ENCODE measurements around the gene DENND6B.
A peak's percentile ranks its signal among the peaks of the same experiment; 100 is the strongest.
"Not testable (repeated sequence)": the region's sequence is repeated elsewhere in the genome, so short reads cannot be mapped to it uniquely, and the experiment has no call there.

The DENND6B gene

GRCh38 chr22:50326956-50327710 lies at the start of gene DENND6B:
DENND6B (minus strand) TSS chr22:50327012; CDS start chr22:50326988, 24 bp downstream.
- peak; percentile 90 for DNase-seq

GRCh38 chr22:50376085-50376651 lies 49.4 kb upstream of the DENND6B start:
- no peak for DNase-seq

GRCh38 chr22:50371101-50371648 lies 44.4 kb upstream of the DENND6B start:
- no peak for DNase-seq

- no peak for DNase-seq
Measured at GRCh38 chr22:50367778-50368500, 41.1 kb upstream of the DENND6B start.

- DNase-seq: not testable (repeated sequence)
Measured at GRCh38 chr22:50363803-50364194, 37.0 kb upstream of the DENND6B start.

GRCh38 chr22:50363166-50363802 lies 36.5 kb upstream of the DENND6B start:
- DNase-seq: no peak

GRCh38 chr22:50361688-50362087 lies 34.9 kb upstream of the DENND6B start:
- no peak for DNase-seq

GRCh38 chr22:50361222-50361621 lies 34.4 kb upstream of the DENND6B start:
- DNase-seq: no peak

- no peak for DNase-seq
Measured at GRCh38 chr22:50360578-50360977, 33.8 kb upstream of the DENND6B start.

GRCh38 chr22:50357756-50358155 lies 30.9 kb upstream of the DENND6B start:
- no peak for DNase-seq

- no peak for DNase-seq
Measured at GRCh38 chr22:50357222-50357621, 30.4 kb upstream of the DENND6B start.

- DNase-seq: no peak
Measured at GRCh38 chr22:50356186-50356585, 29.4 kb upstream of the DENND6B start.

GRCh38 chr22:50348058-50348457 lies 21.2 kb upstream of the DENND6B start:
- no peak for DNase-seq

- DNase-seq: no peak
Measured at GRCh38 chr22:50347157-50347556, 20.3 kb upstream of the DENND6B start.

GRCh38 chr22:50346470-50346869 lies 19.7 kb upstream of the DENND6B start:
- DNase-seq: no peak

GRCh38 chr22:50343541-50343935 lies 16.7 kb upstream of the DENND6B start:
- no peak for DNase-seq

- DNase-seq: peak; percentile 97
Measured at GRCh38 chr22:50342651-50343540, 16.1 kb upstream of the DENND6B start, which contains the start of gene PPP6R2. PPP6R2 (plus strand) TSS chr22:50343327; CDS start chr22:50393909, 50,582 bp downstream.

- DNase-seq: peak; percentile 95
Measured at GRCh38 chr22:50341977-50342650, 15.3 kb upstream of the DENND6B start.

GRCh38 chr22:50339945-50340879 lies 13.4 kb upstream of the DENND6B start:
- no peak for DNase-seq

GRCh38 chr22:50338860-50339462 lies 12.1 kb upstream of the DENND6B start:
- DNase-seq: no peak
